Activated B cell treated with CpG ODN at 0.5 μM for 24 hours (primary cell): ENCODE results near the gene IL18RAP. TPM values are rescaled to one million over a fixed set of nuclear protein-coding genes. Genes with fewer than 3 reads are reported as not detected.

ENCODE experiments used
- ATAC-seq: fragments of 200-7000 bp; cut with Tn5 transposase; one replicate; pipeline ENCODE4 v1.10.0; 2021; ENCODE audit warnings: low read depth, mild to moderate bottlenecking, moderate library complexity
- CTCF ChIA-PET: fragments of 350-600 bp; sonication (Branson Sonifier 250); formaldehyde crosslinking; loops from one replicate; lab custom pipeline; 2021; ENCODE audit warnings: antibody characterized with exemption; lab: Charles Lee
- POLR2A ChIA-PET: fragments of 350-600 bp; sonication (Branson Sonifier 250); formaldehyde crosslinking; loops from one replicate; lab custom pipeline; 2021; ENCODE audit warnings: antibody characterized with exemption; lab: Charles Lee
- DNase-seq: peaks from one replicate; pipeline ENCODE4 v3.0.0; 2022
- H3K27ac Mint-ChIP-seq: one replicate; pipeline ENCODE4 v1.8.0; 2020; ENCODE audit warnings: mixed read lengths
- H3K27me3 Mint-ChIP-seq: one replicate; pipeline ENCODE4 v1.8.0; 2021; ENCODE audit warnings: mixed read lengths
- H3K36me3 Mint-ChIP-seq: one replicate; pipeline ENCODE4 v1.8.0; 2021; ENCODE audit warnings: low read depth, mixed read lengths
- H3K4me1 Mint-ChIP-seq: one replicate; pipeline ENCODE4 v1.8.0; 2021; ENCODE audit warnings: mixed read lengths
- H3K4me3 Mint-ChIP-seq: one replicate; pipeline ENCODE4 v1.8.0; 2020; ENCODE audit warnings: mild to moderate bottlenecking, mixed read lengths
- H3K9me3 Mint-ChIP-seq: one replicate; pipeline ENCODE4 v1.8.0; 2020; ENCODE audit warnings: mixed read lengths
- intact Hi-C: fragments of 100-400 bp; cut with micrococcal nuclease; formaldehyde crosslinking; loops from one replicate; pipeline ENCODE4 v1.15.1; 2024
- total RNA-seq: library from RNA; stranded (reverse); gene quantifications from 2 replicates; pipeline ENCODE4 v1.2.3, GENCODE V29; 2022
- TF ChIP-seq, protein P1 (sequence below): fragments of 200-600 bp; IDR thresholded peaks from one replicate; pipeline ENCODE4 v1.8.0; 2022; ENCODE audit warnings: antibody characterized with exemption, mild to moderate bottlenecking

IL18RAP gene, protein sequence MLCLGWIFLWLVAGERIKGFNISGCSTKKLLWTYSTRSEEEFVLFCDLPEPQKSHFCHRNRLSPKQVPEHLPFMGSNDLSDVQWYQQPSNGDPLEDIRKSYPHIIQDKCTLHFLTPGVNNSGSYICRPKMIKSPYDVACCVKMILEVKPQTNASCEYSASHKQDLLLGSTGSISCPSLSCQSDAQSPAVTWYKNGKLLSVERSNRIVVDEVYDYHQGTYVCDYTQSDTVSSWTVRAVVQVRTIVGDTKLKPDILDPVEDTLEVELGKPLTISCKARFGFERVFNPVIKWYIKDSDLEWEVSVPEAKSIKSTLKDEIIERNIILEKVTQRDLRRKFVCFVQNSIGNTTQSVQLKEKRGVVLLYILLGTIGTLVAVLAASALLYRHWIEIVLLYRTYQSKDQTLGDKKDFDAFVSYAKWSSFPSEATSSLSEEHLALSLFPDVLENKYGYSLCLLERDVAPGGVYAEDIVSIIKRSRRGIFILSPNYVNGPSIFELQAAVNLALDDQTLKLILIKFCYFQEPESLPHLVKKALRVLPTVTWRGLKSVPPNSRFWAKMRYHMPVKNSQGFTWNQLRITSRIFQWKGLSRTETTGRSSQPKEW
- 0.98 and 1.5 TPM in 2 replicates for total RNA-seq

DNA sequence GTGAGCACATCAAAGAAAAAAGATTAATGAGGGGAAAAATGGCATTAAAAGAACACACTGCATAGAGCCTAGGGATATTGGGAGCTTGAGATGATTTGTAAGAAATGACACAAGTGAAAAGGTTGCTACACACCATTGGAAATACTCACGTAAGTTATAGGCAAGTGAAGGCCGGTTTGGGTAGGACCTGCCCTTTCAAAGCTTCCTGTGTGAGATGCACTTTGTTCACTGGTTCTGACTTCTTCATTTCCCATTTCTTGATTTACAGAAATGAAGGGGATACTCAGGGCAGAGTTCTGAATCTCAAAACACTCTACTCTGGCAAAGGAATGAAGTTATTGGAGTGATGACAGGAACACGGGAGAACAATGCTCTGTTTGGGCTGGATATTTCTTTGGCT, at the start of gene IL18RAP:
IL18RAP (plus strand) TSS at position 251 of the 400 bp plus-strand sequence; CDS start at position 369, 118 bp downstream.
- ChIA-PET CTCF (no interaction called here), POLR2A (no interaction called here)
- DNase-seq: no peak
- Mint-ChIP-seq H3K4me3 (no peak within 1 kb of the TSS), H3K4me1 (peaks cover 42% of the 10 kb centered on the region), H3K36me3 (no peaks in the 10 kb centered on the region), H3K27ac (no peak within 1 kb of the TSS), H3K9me3 (no peaks in the 10 kb centered on the region), H3K27me3 (no peaks in the 10 kb centered on the region)
- intact Hi-C loops: no loop called here
- TF ChIP-seq, protein P1, sequence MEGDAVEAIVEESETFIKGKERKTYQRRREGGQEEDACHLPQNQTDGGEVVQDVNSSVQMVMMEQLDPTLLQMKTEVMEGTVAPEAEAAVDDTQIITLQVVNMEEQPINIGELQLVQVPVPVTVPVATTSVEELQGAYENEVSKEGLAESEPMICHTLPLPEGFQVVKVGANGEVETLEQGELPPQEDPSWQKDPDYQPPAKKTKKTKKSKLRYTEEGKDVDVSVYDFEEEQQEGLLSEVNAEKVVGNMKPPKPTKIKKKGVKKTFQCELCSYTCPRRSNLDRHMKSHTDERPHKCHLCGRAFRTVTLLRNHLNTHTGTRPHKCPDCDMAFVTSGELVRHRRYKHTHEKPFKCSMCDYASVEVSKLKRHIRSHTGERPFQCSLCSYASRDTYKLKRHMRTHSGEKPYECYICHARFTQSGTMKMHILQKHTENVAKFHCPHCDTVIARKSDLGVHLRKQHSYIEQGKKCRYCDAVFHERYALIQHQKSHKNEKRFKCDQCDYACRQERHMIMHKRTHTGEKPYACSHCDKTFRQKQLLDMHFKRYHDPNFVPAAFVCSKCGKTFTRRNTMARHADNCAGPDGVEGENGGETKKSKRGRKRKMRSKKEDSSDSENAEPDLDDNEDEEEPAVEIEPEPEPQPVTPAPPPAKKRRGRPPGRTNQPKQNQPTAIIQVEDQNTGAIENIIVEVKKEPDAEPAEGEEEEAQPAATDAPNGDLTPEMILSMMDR: no peak
- ATAC-seq: no peak

DNA sequence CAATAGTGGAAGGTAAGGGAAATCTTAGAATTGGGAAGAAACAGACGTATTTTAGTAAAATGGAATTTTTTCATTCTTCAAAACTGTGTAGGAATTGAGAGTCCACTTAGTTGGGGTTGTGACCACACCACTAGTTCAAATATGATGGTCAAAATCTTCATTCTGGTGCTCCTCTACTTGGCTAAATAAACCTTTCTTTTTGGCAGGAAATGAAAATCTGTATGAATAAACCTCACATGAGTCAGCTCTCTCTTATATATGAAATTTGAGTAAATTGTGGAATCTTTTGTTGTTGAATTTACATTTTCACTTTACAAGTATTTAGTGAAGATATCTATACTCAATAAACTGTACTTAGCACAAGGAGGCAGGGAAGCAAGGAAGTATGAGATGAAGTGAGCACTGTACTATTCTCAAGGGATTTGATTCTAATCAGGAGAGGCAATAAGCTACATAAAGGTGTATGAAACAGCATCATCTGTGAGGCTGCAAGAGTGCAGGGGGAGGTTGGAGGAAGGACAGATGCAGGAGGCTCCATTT, 46.8 kb upstream of the IL18RAP start:
- no peaks in the 10 kb centered on the region for H3K4me1 Mint-ChIP-seq
- no peaks in the 10 kb centered on the region for H3K36me3 Mint-ChIP-seq
- no peak for DNase-seq
- TF ChIP-seq, protein P1: no peak
- H3K4me3 Mint-ChIP-seq: no peak overlapping the region
- intact Hi-C loops: no loop called here
- H3K9me3 Mint-ChIP-seq: no peaks in the 10 kb centered on the region
- H3K27ac Mint-ChIP-seq: no peak overlapping the region
- ChIA-PET CTCF (no interaction called here), POLR2A (no interaction called here)
- H3K27me3 Mint-ChIP-seq: no peaks in the 10 kb centered on the region
- no peak for ATAC-seq

DNA sequence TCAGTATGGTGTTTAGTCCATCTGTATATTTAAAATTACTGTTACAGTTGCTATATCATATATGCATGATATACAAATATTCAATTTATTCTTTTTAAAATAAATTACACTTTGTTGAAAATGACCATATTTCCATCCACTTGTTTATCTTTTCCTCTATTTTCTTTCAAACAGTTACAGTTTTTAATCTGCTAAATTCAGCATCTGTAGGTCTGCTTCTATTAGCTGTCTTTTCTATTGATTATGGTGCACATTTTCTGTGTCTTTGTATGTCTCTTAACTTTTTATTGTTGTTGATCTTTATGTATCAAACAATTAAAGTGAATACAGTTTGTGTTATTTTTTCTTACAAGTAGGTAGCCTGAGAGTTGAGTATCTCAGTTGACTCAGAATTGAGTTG, 39.2 kb upstream of the IL18RAP start:
- no peaks in the 10 kb centered on the region for H3K27me3 Mint-ChIP-seq
- ChIA-PET CTCF (no interaction called here), POLR2A (no interaction called here)
- H3K27ac Mint-ChIP-seq: no peak overlapping the region
- DNase-seq (no peak), ATAC-seq (no peak)
- intact Hi-C loops: no loop called here
- H3K36me3 Mint-ChIP-seq: peaks cover 10% of the 10 kb centered on the region
- peaks cover 17% of the 10 kb centered on the region for H3K9me3 Mint-ChIP-seq
- H3K4me1 Mint-ChIP-seq: no peaks in the 10 kb centered on the region
- no peak overlapping the region for H3K4me3 Mint-ChIP-seq
- TF ChIP-seq, protein P1: no peak

DNA sequence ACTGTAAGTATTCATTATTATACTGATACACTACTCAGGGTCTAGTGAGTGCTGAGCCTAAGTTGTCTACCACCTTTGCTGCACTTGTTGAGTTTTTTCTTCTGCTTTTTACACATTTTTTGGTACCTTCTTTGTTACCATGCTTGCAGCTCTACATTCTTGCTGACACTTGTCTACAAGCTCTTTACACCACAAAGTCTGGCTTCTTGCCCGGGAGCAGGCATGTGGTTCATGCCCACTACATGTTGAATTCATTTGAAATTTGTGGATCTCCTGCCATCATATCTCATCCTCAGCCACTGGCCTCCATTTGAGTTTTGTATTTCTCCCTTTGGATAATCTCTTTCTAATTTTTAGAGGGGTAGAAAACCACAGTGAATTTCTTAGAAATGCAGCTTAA, 37.4 kb upstream of the IL18RAP start:
- H3K27me3 Mint-ChIP-seq: no peaks in the 10 kb centered on the region
- peaks cover 10% of the 10 kb centered on the region for H3K36me3 Mint-ChIP-seq
- no peak overlapping the region for H3K27ac Mint-ChIP-seq
- ChIA-PET CTCF (no interaction called here), POLR2A (no interaction called here)
- ATAC-seq: no peak
- no peak overlapping the region for H3K4me3 Mint-ChIP-seq
- H3K4me1 Mint-ChIP-seq: no peaks in the 10 kb centered on the region
- no peak for DNase-seq
- intact Hi-C loops: no loop called here
- H3K9me3 Mint-ChIP-seq: peaks cover 17% of the 10 kb centered on the region
- TF ChIP-seq, protein P1: no peak

DNA sequence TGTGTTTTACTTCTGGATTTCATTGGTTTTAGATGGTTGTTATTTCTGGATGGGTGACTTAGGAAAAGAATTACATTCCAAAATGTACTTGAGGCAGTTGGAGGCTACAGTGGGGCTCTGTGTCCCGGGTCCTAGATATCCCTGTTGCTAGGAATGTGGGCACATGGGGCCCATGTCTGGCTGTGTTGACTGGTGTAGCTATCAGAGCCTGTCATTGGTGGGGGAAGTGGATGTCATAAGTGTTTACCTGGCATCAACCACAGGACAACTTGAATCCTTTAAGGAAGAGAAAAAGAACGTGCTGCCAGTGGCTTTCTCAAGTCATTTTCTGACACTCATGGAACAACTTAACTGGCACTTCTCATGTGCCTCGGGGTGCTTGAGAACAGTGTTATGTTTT, 37.0 kb upstream of the IL18RAP start:
- Mint-ChIP-seq H3K9me3 (peaks cover 17% of the 10 kb centered on the region), H3K4me1 (no peaks in the 10 kb centered on the region), H3K27ac (no peak overlapping the region), H3K4me3 (no peak overlapping the region), H3K27me3 (no peaks in the 10 kb centered on the region), H3K36me3 (peaks cover 10% of the 10 kb centered on the region)
- ChIA-PET CTCF (no interaction called here), POLR2A (no interaction called here)
- ATAC-seq (no peak), DNase-seq (no peak)
- TF ChIP-seq, protein P1: no peak
- intact Hi-C loops: no loop called here
